T-helper 2 cell treated with Interferon-gamma antibody and Interleukin-4, amounts not matched to agents 100 ng/mL and 5 ng/mL, for 36 hours (primary cell): Measurements from ENCODE around the gene NUDCD3. TPM values are rescaled to one million over a fixed set of nuclear protein-coding genes. Genes with fewer than 3 reads are reported as not detected.

Experiments
- total RNA-seq: library from RNA; stranded (reverse); gene quantifications from 2 replicates; pipeline ENCODE4 v1.2.3, GENCODE V29; 2022

NUDCD3 gene
- total RNA-seq, 1 donor from 2014 or later, result 91.1 TPM

Other genes starting within 250 kb of the NUDCD3 start
- gene CAMK2B, start 165.1 kb downstream of the NUDCD3 start, total RNA-seq, result 0.27 and 0.30 TPM in 2 replicates
- not detected in 2 replicates for gene NPC1L1, start 50.7 kb upstream of the NUDCD3 start, total RNA-seq
- 96.1 and 101 TPM in 2 replicates for gene DDX56, start 83.2 kb upstream of the NUDCD3 start, total RNA-seq
- 64.2 and 64.5 TPM in 2 replicates for gene TMED4, start 91.6 kb upstream of the NUDCD3 start, total RNA-seq
- gene OGDH, start 116.0 kb upstream of the NUDCD3 start, total RNA-seq, result 130 TPM in 2 replicates